ENCODE measurements around the gene CHAC1. TPM values are rescaled to one million over a fixed set of nuclear protein-coding genes. Genes with fewer than 3 reads are reported as not detected.

Gene CHAC1
- total RNA-seq, 1 experiment from 2014 or later, result 8.6 TPM

- Histone ChIP-seq H3K36me3 (ENCODE audit: low read depth) (peaks cover 9% of the 10 kb centered on the region), H3K79me2 (ENCODE audit: low read depth) (no peaks in the 10 kb centered on the region), H3K9me2 (ENCODE audit: insufficient read depth) (no peaks in the 10 kb centered on the region), H4K20me1 (ENCODE audit: insufficient read depth) (no peaks in the 10 kb centered on the region), H3K4me1 (replicated peaks; ENCODE audit: insufficient read depth) (no peaks in the 10 kb centered on the region), H3K4me3 (no peak overlapping the region), H3K27ac (no peak overlapping the region), H3K4me2 (no peak overlapping the region), H2AFZ (no peak overlapping the region), H3K9me3 (ENCODE audit: insufficient read depth, low read depth) (no peaks in the 10 kb centered on the region), H3F3A (ENCODE audit: insufficient read depth, low read depth) (no peaks in the 10 kb centered on the region), H3K27me3 (ENCODE audit: insufficient read depth, low read depth) (no peaks in the 10 kb centered on the region)
- intact Hi-C loops (cut with micrococcal nuclease; ENCODE audit: unreplicated experiment), result loop anchor here (10.0 kb wide), 1 partner anchor 109 kb away; no protein-coding TSS in a partner anchor
- TF ChIP-seq CTCF (conservative IDR thresholded peaks at IDR 0.05), result no peak
- ChIA-PET CTCF (no interaction called here), POLR2A (ENCODE audit: unreplicated experiment) (no interaction called here)
- DNase-seq, result no peak
- no TSS peak for BruUV-seq (replicated peaks)
Measured at GRCh38 chr15:40985541-40986330, 32.5 kb downstream of the CHAC1 start.

- H3K4me3 ChIP-seq, result no peak overlapping the region
- H3K36me3 ChIP-seq (ENCODE audit: low read depth), result peaks cover 9% of the 10 kb centered on the region
- no peaks in the 10 kb centered on the region for H3K9me2 ChIP-seq (ENCODE audit: insufficient read depth)
- POLR2A ChIA-PET (ENCODE audit: unreplicated experiment), result no interaction called here
- intact Hi-C loops (cut with micrococcal nuclease; ENCODE audit: unreplicated experiment), result loop anchor here (10.0 kb wide), 1 partner anchor 108 kb away; no protein-coding TSS in a partner anchor
- no peak for TF ChIP-seq EZH2 (IDR thresholded peaks at IDR 0.05; ENCODE audit: low read depth)
- TF ChIP-seq CTCF (conservative IDR thresholded peaks at IDR 0.05), result no peak
- no peaks in the 10 kb centered on the region for H3K27me3 ChIP-seq (ENCODE audit: insufficient read depth, low read depth)
- no peak overlapping the region for H3K27ac ChIP-seq
- H3K79me2 ChIP-seq (ENCODE audit: low read depth), result no peaks in the 10 kb centered on the region
- no peaks in the 10 kb centered on the region for H3K4me1 ChIP-seq (replicated peaks; ENCODE audit: insufficient read depth)
- H2AFZ ChIP-seq, result no peak overlapping the region
- H3K4me2 ChIP-seq, result no peak overlapping the region
- CTCF ChIA-PET, result no interaction called here
- BruUV-seq (replicated peaks), result no TSS peak
- no peaks in the 10 kb centered on the region for H4K20me1 ChIP-seq (ENCODE audit: insufficient read depth)
- no peak for DNase-seq
- no peaks in the 10 kb centered on the region for H3K9me3 ChIP-seq (ENCODE audit: insufficient read depth, low read depth)
- no peaks in the 10 kb centered on the region for H3F3A ChIP-seq (ENCODE audit: insufficient read depth, low read depth)
Measured at GRCh38 chr15:40986820-40987219, 33.5 kb downstream of the CHAC1 start.

DNA sequence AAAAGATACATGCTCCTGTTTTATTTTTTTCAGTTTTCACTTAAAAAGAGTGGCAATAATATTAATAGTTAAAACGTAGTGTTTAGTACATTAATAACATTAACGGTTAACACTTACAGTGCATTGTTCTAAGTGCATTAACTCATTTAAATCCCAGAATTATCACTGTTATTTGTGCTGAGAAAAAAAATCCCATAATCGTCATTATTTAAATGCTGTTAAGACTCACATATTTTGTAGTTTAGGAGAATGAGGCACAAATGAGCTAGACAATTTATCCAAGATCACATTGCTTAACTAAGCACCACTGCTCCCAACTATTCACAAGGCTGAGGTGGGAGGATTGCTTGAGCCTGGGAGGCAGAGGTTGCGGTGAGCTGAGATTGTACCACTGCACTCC lies 34.9 kb downstream of the CHAC1 start:
- Histone ChIP-seq H3K4me1 (replicated peaks; ENCODE audit: insufficient read depth) (no peaks in the 10 kb centered on the region), H2AFZ (no peak overlapping the region), H3K27me3 (ENCODE audit: insufficient read depth, low read depth) (no peaks in the 10 kb centered on the region), H4K20me1 (ENCODE audit: insufficient read depth) (no peaks in the 10 kb centered on the region), H3K36me3 (ENCODE audit: low read depth) (peaks cover 6% of the 10 kb centered on the region), H3K9me3 (ENCODE audit: insufficient read depth, low read depth) (no peaks in the 10 kb centered on the region), H3K4me3 (no peak overlapping the region), H3F3A (ENCODE audit: insufficient read depth, low read depth) (no peaks in the 10 kb centered on the region), H3K4me2 (no peak overlapping the region), H3K9me2 (ENCODE audit: insufficient read depth) (no peaks in the 10 kb centered on the region), H3K79me2 (ENCODE audit: low read depth) (no peaks in the 10 kb centered on the region), H3K27ac (no peak overlapping the region)
- CTCF ChIA-PET, result no interaction called here
- intact Hi-C loops (cut with micrococcal nuclease; ENCODE audit: unreplicated experiment), result loop anchor here (10.0 kb wide), 1 partner anchor 107 kb away; no protein-coding TSS in a partner anchor
- no peak for DNase-seq
- BruUV-seq (replicated peaks), result no TSS peak
- POLR2A ChIA-PET (ENCODE audit: unreplicated experiment), result no interaction called here
- no peak for TF ChIP-seq EZH2 (IDR thresholded peaks at IDR 0.05; ENCODE audit: low read depth)
- TF ChIP-seq CTCF (conservative IDR thresholded peaks at IDR 0.05), result no peak

Measured in PC-9 (cell line).